GM19324 (cell line): ENCODE measurements around the gene ITGA8.
"Not testable (repeated sequence)": the region's sequence is repeated elsewhere in the genome, so short reads cannot be mapped to it uniquely, and the experiment has no call there.

ENCODE experiments used
- ATAC-seq: cut with Tn5 transposase; IDR thresholded peaks from one replicate; pipeline ENCODE4 v1.9.1; 2021; ENCODE audit warnings: mild to moderate bottlenecking, moderate library complexity; ENCODE audit not compliant: unreplicated experiment, low FRiP score

ITGA8 gene

GRCh38 chr10:15695852-15696251, 23.9 kb downstream of the ITGA8 start:
- ATAC-seq: no peak

GRCh38 chr10:15690031-15690430, 29.7 kb downstream of the ITGA8 start:
- ATAC-seq: no peak

- ATAC-seq: no peak
Observed at GRCh38 chr10:15684768-15685167, 35.0 kb downstream of the ITGA8 start.

GRCh38 chr10:15681076-15681475, 38.6 kb downstream of the ITGA8 start:
- no peak for ATAC-seq

GRCh38 chr10:15678851-15679250, 40.9 kb downstream of the ITGA8 start:
- ATAC-seq: no peak

GRCh38 chr10:15672469-15672868, 47.3 kb downstream of the ITGA8 start:
- ATAC-seq: no peak

- ATAC-seq: no peak
Observed at GRCh38 chr10:15670880-15671279, 48.8 kb downstream of the ITGA8 start.

- ATAC-seq: no peak
Observed at GRCh38 chr10:15661574-15661973, 58.1 kb downstream of the ITGA8 start.

GRCh38 chr10:15660990-15661389, 58.7 kb downstream of the ITGA8 start:
- no peak for ATAC-seq

GRCh38 chr10:15658069-15658702, 61.5 kb downstream of the ITGA8 start:
- ATAC-seq: no peak

GRCh38 chr10:15652757-15653156, 67.0 kb downstream of the ITGA8 start:
- no peak for ATAC-seq

GRCh38 chr10:15652117-15652516, 67.6 kb downstream of the ITGA8 start:
- no peak for ATAC-seq

- no peak for ATAC-seq
Observed at GRCh38 chr10:15651175-15651574, 68.5 kb downstream of the ITGA8 start.

- ATAC-seq: no peak
Observed at GRCh38 chr10:15642095-15642494, 77.6 kb downstream of the ITGA8 start.

GRCh38 chr10:15640536-15641085, 79.1 kb downstream of the ITGA8 start:
- ATAC-seq: no peak

GRCh38 chr10:15636446-15636845, 83.3 kb downstream of the ITGA8 start:
- no peak for ATAC-seq

GRCh38 chr10:15632456-15633091, 87.1 kb downstream of the ITGA8 start:
- no peak for ATAC-seq

- ATAC-seq: not testable (repeated sequence)
Observed at GRCh38 chr10:15631205-15631604, 88.5 kb downstream of the ITGA8 start.

- no peak for ATAC-seq
Observed at GRCh38 chr10:15630353-15630752, 89.4 kb downstream of the ITGA8 start.

- no peak for ATAC-seq
Observed at GRCh38 chr10:15627617-15628196, 92.0 kb downstream of the ITGA8 start.

- no peak for ATAC-seq
Observed at GRCh38 chr10:15626937-15627336, 92.8 kb downstream of the ITGA8 start.

- no peak for ATAC-seq
Observed at GRCh38 chr10:15625261-15625660, 94.5 kb downstream of the ITGA8 start.
